ENCODE data around the gene MTMR3.

- TF ChIP-seq CTCF (IDR thresholded peaks at IDR 0.05; ENCODE audit: low read depth, low read length, missing input control) (no peak), EGR1 (IDR thresholded peaks at IDR 0.05; ENCODE audit: low read depth in 2 of 2) (no peak), REST (IDR thresholded peaks at IDR 0.05) (no peak), GABPA (IDR thresholded peaks at IDR 0.05 in 1 of 2, conservative IDR thresholded peaks at IDR 0.05 in 1 of 2) (no peak), SP1 (IDR thresholded peaks at IDR 0.05) (no peak), JUND (IDR thresholded peaks at IDR 0.05) (no peak), FOXA1 (IDR thresholded peaks at IDR 0.05) (no peak), ATF3 (IDR thresholded peaks at IDR 0.05) (no peak)
Observed at GRCh38 chr22:30025221-30025620, 142.2 kb downstream of the MTMR3 start.
